Measurements from ENCODE around the gene PROK1.

DNA sequence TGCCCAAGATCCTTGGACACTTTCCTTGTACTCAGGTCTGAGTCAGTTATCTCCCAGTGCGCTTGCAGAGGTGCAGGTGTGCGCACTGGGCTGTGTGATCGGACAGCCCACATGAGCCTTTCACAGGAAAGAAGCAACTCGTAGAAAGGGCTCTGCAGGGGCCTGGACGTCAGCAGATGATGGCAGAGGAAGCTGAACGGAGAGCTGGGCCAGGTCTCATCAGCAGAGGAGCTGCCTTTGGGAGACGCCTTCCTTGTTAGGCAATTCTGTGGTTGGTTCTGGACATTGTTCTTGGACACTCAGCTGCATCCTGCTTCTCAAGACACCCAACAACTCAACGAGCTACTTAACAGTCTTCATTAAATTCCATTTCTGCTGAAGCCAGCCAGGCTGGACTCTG lies 7.5 kb upstream of the PROK1 start:
- TF ChIP-seq, protein P1, sequence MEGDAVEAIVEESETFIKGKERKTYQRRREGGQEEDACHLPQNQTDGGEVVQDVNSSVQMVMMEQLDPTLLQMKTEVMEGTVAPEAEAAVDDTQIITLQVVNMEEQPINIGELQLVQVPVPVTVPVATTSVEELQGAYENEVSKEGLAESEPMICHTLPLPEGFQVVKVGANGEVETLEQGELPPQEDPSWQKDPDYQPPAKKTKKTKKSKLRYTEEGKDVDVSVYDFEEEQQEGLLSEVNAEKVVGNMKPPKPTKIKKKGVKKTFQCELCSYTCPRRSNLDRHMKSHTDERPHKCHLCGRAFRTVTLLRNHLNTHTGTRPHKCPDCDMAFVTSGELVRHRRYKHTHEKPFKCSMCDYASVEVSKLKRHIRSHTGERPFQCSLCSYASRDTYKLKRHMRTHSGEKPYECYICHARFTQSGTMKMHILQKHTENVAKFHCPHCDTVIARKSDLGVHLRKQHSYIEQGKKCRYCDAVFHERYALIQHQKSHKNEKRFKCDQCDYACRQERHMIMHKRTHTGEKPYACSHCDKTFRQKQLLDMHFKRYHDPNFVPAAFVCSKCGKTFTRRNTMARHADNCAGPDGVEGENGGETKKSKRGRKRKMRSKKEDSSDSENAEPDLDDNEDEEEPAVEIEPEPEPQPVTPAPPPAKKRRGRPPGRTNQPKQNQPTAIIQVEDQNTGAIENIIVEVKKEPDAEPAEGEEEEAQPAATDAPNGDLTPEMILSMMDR (IDR thresholded peaks at IDR 0.05; ENCODE audit: low read length): no peak
- no peak for TF ChIP-seq EZH2 (IDR thresholded peaks at IDR 0.05; ENCODE audit: borderline replicate concordance, low read length)
